C1 segment of cervical spinal cord (tissue), 14 donors: ENCODE results near the gene MSI2.

Experiments
- DNase-seq, 14 donors: peaks; one replicate each; lab custom pipeline; 2025; lab: John Stamatoyannopoulos, UW

The MSI2 gene

GRCh38 chr17:57733085-57733484 is 476.8 kb downstream of the MSI2 start:
- DNase-seq, result no peak
